GM19372 (cell line): ENCODE results near the gene PDK2.
A peak's percentile ranks its signal among the peaks of the same experiment; 100 is the strongest.

ENCODE experiments used
- ATAC-seq: cut with Tn5 transposase; IDR thresholded peaks from one replicate; pipeline ENCODE4 v1.9.1; 2021; ENCODE audit warnings: mild to moderate bottlenecking, low read depth, moderate library complexity; ENCODE audit not compliant: unreplicated experiment

Gene PDK2

GRCh38 chr17:50147841-50148225, 52.7 kb downstream of the PDK2 start:
- ATAC-seq: no peak

GRCh38 chr17:50148226-50149090, 53.3 kb downstream of the PDK2 start:
- ATAC-seq: no peak

- ATAC-seq: no peak
Observed at GRCh38 chr17:50149091-50149416, 53.9 kb downstream of the PDK2 start.

- ATAC-seq: no peak
Observed at GRCh38 chr17:50149417-50150353, 54.5 kb downstream of the PDK2 start.

- no peak for ATAC-seq
Observed at GRCh38 chr17:50150354-50151040, 55.3 kb downstream of the PDK2 start, which contains the start of gene PPP1R9B. TSS of gene PPP1R9B (minus strand) at chr17:50150677. CDS start at chr17:50150513, 164 bp downstream.

GRCh38 chr17:50151041-50151936, 56.1 kb downstream of the PDK2 start:
- ATAC-seq: peak; percentile 47

GRCh38 chr17:50151937-50152547, 56.9 kb downstream of the PDK2 start:
- ATAC-seq: no peak

GRCh38 chr17:50152736-50153135, 57.6 kb downstream of the PDK2 start:
- no peak for ATAC-seq

GRCh38 chr17:50153650-50154575, 58.8 kb downstream of the PDK2 start:
- no peak for ATAC-seq

- ATAC-seq: no peak
Observed at GRCh38 chr17:50154604-50155003, 59.5 kb downstream of the PDK2 start.

- no peak for ATAC-seq
Observed at GRCh38 chr17:50155115-50155819, 60.1 kb downstream of the PDK2 start.

GRCh38 chr17:50157891-50158290, 62.7 kb downstream of the PDK2 start:
- ATAC-seq: no peak

GRCh38 chr17:50161023-50161910, 66.1 kb downstream of the PDK2 start:
- peak; percentile 92 for ATAC-seq
